OCI-LY1 (cell line): ENCODE measurements around the gene DENND4A.
A peak's percentile ranks its signal among the peaks of the same experiment; 100 is the strongest.

Source experiments
- H2AFZ ChIP-seq: fragments of 200-600 bp; sonication (generic), shearing (Covaris generic); 2 replicates; pipeline ENCODE4 v1.6.0; 2014; ENCODE audit warnings: antibody characterized with exemption, mild to moderate bottlenecking, low read length
- H3F3A ChIP-seq: fragments of 200-600 bp; sonication (generic), shearing (Covaris generic); 2 replicates; pipeline ENCODE4 v1.6.0; 2014; ENCODE audit warnings: mild to moderate bottlenecking, antibody characterized with exemption, low read length, moderate library complexity; ENCODE audit not compliant: insufficient read depth
- H3K27ac ChIP-seq: fragments of 200-600 bp; sonication (generic); 2 replicates; pipeline ENCODE4 v1.5.1; 2014; ENCODE audit warnings: low read length, mixed run types, mild to moderate bottlenecking, low read depth; ENCODE audit not compliant: poor library complexity, severe bottlenecking
- H3K27me3 ChIP-seq: fragments of 200-600 bp; sonication (generic); 2 replicates; pipeline ENCODE4 v1.6.0; 2014; ENCODE audit warnings: antibody characterized with exemption, mild to moderate bottlenecking, low read length, moderate library complexity; ENCODE audit not compliant: insufficient read depth
- H3K36me3 ChIP-seq: fragments of 200-600 bp; sonication (generic); 2 replicates; pipeline ENCODE4 v1.6.1; 2014; ENCODE audit warnings: mild to moderate bottlenecking, antibody characterized with exemption, low read length, moderate library complexity, mixed read lengths; ENCODE audit not compliant: insufficient read depth
- H3K4me1 ChIP-seq: fragments of 200-600 bp; sonication (generic); 2 replicates; pipeline ENCODE4 v1.5.1; 2014; ENCODE audit warnings: mild to moderate bottlenecking, low read length, moderate library complexity; ENCODE audit not compliant: insufficient read depth, severe bottlenecking
- H3K4me2 ChIP-seq: fragments of 200-600 bp; sonication (generic), shearing (Covaris generic); 2 replicates; pipeline ENCODE4 v1.6.1; 2014; ENCODE audit warnings: low read length
- H3K4me3 ChIP-seq: fragments of 200-600 bp; sonication (generic); 2 replicates; pipeline ENCODE4 v1.5.1; 2014; ENCODE audit warnings: low read length, low read depth, mild to moderate bottlenecking, mixed read lengths; ENCODE audit not compliant: poor library complexity, severe bottlenecking
- H3K79me2 ChIP-seq: fragments of 200-600 bp; shearing (Covaris generic); 2 replicates; pipeline ENCODE4 v1.6.1; 2016; ENCODE audit warnings: mixed run types, low read length, mixed read lengths; ENCODE audit not compliant: insufficient read depth
- H3K9ac ChIP-seq: fragments of 200-600 bp; sonication (generic), shearing (Covaris generic); 2 replicates; pipeline ENCODE4 v1.6.1; 2014; ENCODE audit warnings: mild to moderate bottlenecking, low read length, mixed read lengths
- H3K9me2 ChIP-seq: fragments of 200-600 bp; sonication (generic), shearing (Covaris generic); 2 replicates; pipeline ENCODE4 v1.6.1; 2014; ENCODE audit warnings: low read depth, mild to moderate bottlenecking, low read length, mixed read lengths
- H3K9me3 ChIP-seq: fragments of 200-600 bp; shearing (Covaris generic); 2 replicates; pipeline ENCODE4 v1.6.1; 2014; ENCODE audit warnings: low read length, mixed read lengths
- H4K20me1 ChIP-seq: fragments of 200-600 bp; sonication (generic), shearing (Covaris generic); 2 replicates; pipeline ENCODE4 v1.6.0; 2016; ENCODE audit warnings: mild to moderate bottlenecking, low read length; ENCODE audit not compliant: insufficient read depth
- CTCF ChIP-seq: fragments of 200-600 bp; sonication (generic), shearing (Covaris generic); IDR thresholded peaks from 2 replicates; pipeline ENCODE4 v1.5.1; 2017; ENCODE audit warnings: mild to moderate bottlenecking, antibody characterized with exemption, low read length, moderate library complexity, mixed read lengths
- EZH2 ChIP-seq: fragments of 200-600 bp; sonication (generic), shearing (Covaris generic); IDR thresholded peaks from 2 replicates; pipeline ENCODE4 v1.8.0; 2017; ENCODE audit warnings: borderline replicate concordance, mixed run types, mild to moderate bottlenecking, antibody characterized with exemption, low read length, moderate library complexity, mixed read lengths

Gene DENND4A

GRCh38 chr15:65827065-65827464 lies 35.0 kb upstream of the DENND4A start:
- Histone ChIP-seq H3K4me2 (no peak overlapping the region), H3K4me1 (peaks cover 6% of the 10 kb centered on the region), H3K27me3 (no peaks in the 10 kb centered on the region), H3K4me3 (no peak overlapping the region), H3F3A (no peaks in the 10 kb centered on the region), H2AFZ (no peak overlapping the region), H3K9me2 (no peaks in the 10 kb centered on the region), H3K27ac (no peak overlapping the region), H3K9me3 (no peaks in the 10 kb centered on the region), H3K36me3 (no peaks in the 10 kb centered on the region), H3K79me2 (no peaks in the 10 kb centered on the region), H4K20me1 (no peaks in the 10 kb centered on the region), H3K9ac (no peak overlapping the region)
- TF ChIP-seq CTCF (no peak), EZH2 (no peak)

- H3K4me2 ChIP-seq = no peak overlapping the region
- no peaks in the 10 kb centered on the region for H3K79me2 ChIP-seq
- no peaks in the 10 kb centered on the region for H3K27me3 ChIP-seq
- H2AFZ ChIP-seq = no peak overlapping the region
- no peaks in the 10 kb centered on the region for H3F3A ChIP-seq
- H3K36me3 ChIP-seq = no peaks in the 10 kb centered on the region
- H3K4me1 ChIP-seq = peaks cover 6% of the 10 kb centered on the region
- H3K9ac ChIP-seq = no peak overlapping the region
- no peaks in the 10 kb centered on the region for H4K20me1 ChIP-seq
- H3K9me3 ChIP-seq = no peaks in the 10 kb centered on the region
- no peak overlapping the region for H3K27ac ChIP-seq
- H3K4me3 ChIP-seq = no peak overlapping the region
- no peaks in the 10 kb centered on the region for H3K9me2 ChIP-seq
- TF ChIP-seq CTCF = no peak
- no peak for TF ChIP-seq EZH2
These were observed 33.0 kb upstream of the DENND4A start for GRCh38 chr15:65824941-65825544.

- no peak overlapping the region for H2AFZ ChIP-seq
These were observed 32.1 kb upstream of the DENND4A start for GRCh38 chr15:65824031-65824743.

More at GRCh38 chr15:65824031-65824743, 32.1 kb upstream of the DENND4A start:
- H4K20me1 ChIP-seq = no peaks in the 10 kb centered on the region
- no peaks in the 10 kb centered on the region for H3K9me3 ChIP-seq
- H3K9ac ChIP-seq = no peak overlapping the region
- H3K27ac ChIP-seq = no peak overlapping the region
- peaks cover 9% of the 10 kb centered on the region for H3K4me1 ChIP-seq
- no peaks in the 10 kb centered on the region for H3K9me2 ChIP-seq
- no peaks in the 10 kb centered on the region for H3F3A ChIP-seq
- peak; percentile 46; the same call in 1 of the 2 replicates for TF ChIP-seq CTCF
- TF ChIP-seq EZH2 = no peak
- no peaks in the 10 kb centered on the region for H3K27me3 ChIP-seq
- no peaks in the 10 kb centered on the region for H3K79me2 ChIP-seq
- no peak overlapping the region for H3K4me3 ChIP-seq
- H3K4me2 ChIP-seq = no peak overlapping the region
- H3K36me3 ChIP-seq = no peaks in the 10 kb centered on the region
